ENCODE data around the gene TMIE. TPM values are rescaled to one million over a fixed set of nuclear protein-coding genes. Genes with fewer than 3 reads are reported as not detected.
"Not testable (repeated sequence)": the region's sequence is repeated elsewhere in the genome, so short reads cannot be mapped to it uniquely, and the experiment has no call there.

The TMIE gene
- total and polyA plus RNA-seq, 7 donors = 0.63 to 1.8 (median 1.3) TPM; not detected in 3

DNA sequence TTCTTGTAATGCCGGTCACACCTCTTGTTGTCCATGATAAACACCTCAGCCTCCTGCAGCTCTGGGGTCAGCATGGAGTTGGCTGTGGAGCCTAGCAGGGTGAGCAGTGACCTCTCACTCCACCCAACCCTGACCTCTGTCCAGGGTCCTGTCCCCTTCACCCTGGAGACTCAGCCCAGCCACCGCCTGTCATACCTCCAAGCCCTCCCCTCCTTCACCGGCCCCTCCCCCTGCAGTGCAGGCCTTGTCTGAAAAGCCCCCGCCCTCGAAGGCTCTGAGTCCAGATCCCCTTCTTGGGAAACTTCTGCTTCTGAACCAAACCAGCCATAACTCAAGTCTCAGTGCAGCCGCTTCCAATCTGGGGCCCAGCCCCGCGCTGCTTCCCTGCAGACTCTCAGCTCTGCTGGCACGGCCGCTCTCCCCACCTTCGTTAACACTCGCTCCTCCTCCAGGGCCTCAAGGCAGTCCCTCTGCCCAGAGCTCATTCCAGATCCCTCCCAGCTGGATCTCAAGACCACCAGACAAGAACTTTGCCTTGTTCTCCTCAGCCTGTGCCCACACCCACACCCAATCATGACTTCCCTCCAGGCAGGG lies 41.9 kb downstream of the TMIE start:
- Histone ChIP-seq H3K27me3 (peaks cover 0 to 5% (median 0%) of the 10 kb centered on the region in 3 donors), H3K36me3 (no peaks in the 10 kb centered on the region), H3K9me3 (no peaks in the 10 kb centered on the region), H3K4me3 (no peak overlapping the region), H3K4me1 (no peaks in the 10 kb centered on the region), H3K27ac (no peak overlapping the region)
- WGBS, 2 donors = 77 to 92% methylated on average over 12 of the region's 12 CpGs
- DNase-seq = no peak
- TF ChIP-seq POLR2A (IDR thresholded peaks at IDR 0.05) = no peak
- TF ChIP-seq EP300 (IDR thresholded peaks at IDR 0.05) = no peak
- TF ChIP-seq, protein P1, sequence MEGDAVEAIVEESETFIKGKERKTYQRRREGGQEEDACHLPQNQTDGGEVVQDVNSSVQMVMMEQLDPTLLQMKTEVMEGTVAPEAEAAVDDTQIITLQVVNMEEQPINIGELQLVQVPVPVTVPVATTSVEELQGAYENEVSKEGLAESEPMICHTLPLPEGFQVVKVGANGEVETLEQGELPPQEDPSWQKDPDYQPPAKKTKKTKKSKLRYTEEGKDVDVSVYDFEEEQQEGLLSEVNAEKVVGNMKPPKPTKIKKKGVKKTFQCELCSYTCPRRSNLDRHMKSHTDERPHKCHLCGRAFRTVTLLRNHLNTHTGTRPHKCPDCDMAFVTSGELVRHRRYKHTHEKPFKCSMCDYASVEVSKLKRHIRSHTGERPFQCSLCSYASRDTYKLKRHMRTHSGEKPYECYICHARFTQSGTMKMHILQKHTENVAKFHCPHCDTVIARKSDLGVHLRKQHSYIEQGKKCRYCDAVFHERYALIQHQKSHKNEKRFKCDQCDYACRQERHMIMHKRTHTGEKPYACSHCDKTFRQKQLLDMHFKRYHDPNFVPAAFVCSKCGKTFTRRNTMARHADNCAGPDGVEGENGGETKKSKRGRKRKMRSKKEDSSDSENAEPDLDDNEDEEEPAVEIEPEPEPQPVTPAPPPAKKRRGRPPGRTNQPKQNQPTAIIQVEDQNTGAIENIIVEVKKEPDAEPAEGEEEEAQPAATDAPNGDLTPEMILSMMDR (IDR thresholded peaks at IDR 0.05) = no peak
- no peak for TF ChIP-seq POLR2AphosphoS5 (IDR thresholded peaks at IDR 0.05)
- intact Hi-C loops (cut with DNase I) = no loop called here

DNA sequence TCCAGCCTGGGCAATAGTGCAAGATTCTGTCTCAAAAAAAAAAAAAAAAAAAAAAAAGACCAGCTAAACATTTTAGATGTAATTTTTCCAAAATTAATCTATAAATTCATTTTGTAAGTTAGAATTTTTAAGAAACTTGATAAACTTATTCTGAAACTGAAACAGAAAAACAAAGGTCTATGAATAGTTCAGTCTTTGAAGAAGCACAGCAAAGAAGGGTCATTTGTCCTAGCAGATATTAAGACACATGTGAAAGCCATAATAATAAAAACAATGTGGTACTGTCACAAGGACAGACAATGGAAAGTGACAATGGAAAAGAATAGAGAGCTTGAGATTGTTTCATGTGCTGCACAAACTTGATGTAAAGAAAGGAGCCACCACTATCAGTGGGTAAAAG lies 45.5 kb downstream of the TMIE start:
- Histone ChIP-seq H3K27ac (no peak overlapping the region), H3K4me3 (no peak overlapping the region), H3K27me3 (peaks cover 0 to 5% (median 0%) of the 10 kb centered on the region in 3 donors), H3K9me3 (no peaks in the 10 kb centered on the region), H3K4me1 (no peaks in the 10 kb centered on the region), H3K36me3 (no peaks in the 10 kb centered on the region)
- TF ChIP-seq, protein P1 (IDR thresholded peaks at IDR 0.05) = no peak
- intact Hi-C loops (cut with DNase I) = no loop called here
- no peak for DNase-seq

DNA sequence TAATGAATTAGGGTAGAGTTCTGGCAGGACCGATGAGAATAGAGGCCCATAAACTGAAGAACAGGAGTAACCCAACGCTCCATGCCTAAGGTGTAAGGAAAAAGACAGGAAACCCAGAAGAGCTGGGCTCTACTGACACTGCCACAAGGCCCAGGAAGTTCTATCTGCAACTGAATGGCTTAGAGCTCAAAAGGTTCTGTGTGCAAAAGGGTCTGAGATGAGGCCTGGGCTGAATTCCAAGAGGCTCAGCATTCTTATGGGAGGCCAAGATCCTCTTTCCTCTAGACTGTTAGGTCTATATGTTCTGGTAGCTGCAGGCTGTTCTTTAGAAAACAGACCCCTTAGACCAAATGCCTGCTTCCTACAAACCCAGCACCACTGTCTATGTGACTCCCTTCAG lies 47.0 kb downstream of the TMIE start:
- intact Hi-C loops (cut with DNase I) = no loop called here
- Histone ChIP-seq H3K4me1 (no peaks in the 10 kb centered on the region), H3K4me3 (no peak overlapping the region), H3K36me3 (no peaks in the 10 kb centered on the region), H3K27ac (no peak overlapping the region), H3K9me3 (no peaks in the 10 kb centered on the region), H3K27me3 (peaks cover 0 to 5% (median 0%) of the 10 kb centered on the region in 3 donors)
- 81 to 88% methylated on average over 2 of the region's 2 CpGs for WGBS, 2 donors
- no peak for TF ChIP-seq EP300 (IDR thresholded peaks at IDR 0.05)
- no peak for TF ChIP-seq POLR2A (IDR thresholded peaks at IDR 0.05)
- TF ChIP-seq, protein P1 (IDR thresholded peaks at IDR 0.05) = no peak
- TF ChIP-seq POLR2AphosphoS5 (IDR thresholded peaks at IDR 0.05) = no peak
- no peak for DNase-seq

DNA sequence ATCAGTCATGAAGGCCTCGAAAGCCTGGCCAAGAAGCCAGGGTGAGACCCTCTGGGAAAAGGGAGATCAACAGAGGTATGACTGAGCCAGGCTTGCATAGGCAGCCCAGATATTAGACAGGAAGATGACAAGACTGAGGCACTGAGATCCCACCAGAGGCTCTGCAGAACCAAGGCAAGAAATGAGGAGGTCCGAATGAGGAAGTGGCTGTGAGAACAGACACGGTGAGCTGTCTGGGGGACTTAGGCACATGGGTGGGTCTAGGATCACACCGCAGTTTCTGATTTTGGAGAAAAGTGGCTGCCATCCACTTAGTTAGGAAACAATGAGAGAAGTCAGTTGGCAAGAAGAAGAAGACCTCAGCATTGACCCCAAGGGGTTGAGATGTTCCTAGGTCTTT lies 47.9 kb downstream of the TMIE start:
- Histone ChIP-seq H3K4me1 (no peaks in the 10 kb centered on the region), H3K27me3 (no peaks in the 10 kb centered on the region), H3K36me3 (no peaks in the 10 kb centered on the region), H3K27ac (no peak overlapping the region), H3K9me3 (no peaks in the 10 kb centered on the region), H3K4me3 (no peak overlapping the region)
- TF ChIP-seq, protein P1 (IDR thresholded peaks at IDR 0.05) = no peak
- TF ChIP-seq EP300 (IDR thresholded peaks at IDR 0.05) (no peak), POLR2A (IDR thresholded peaks at IDR 0.05) (no peak), POLR2AphosphoS5 (IDR thresholded peaks at IDR 0.05) (no peak)
- intact Hi-C loops (cut with DNase I) = no loop called here
- 80 to 90% methylated on average over 4 of the region's 4 CpGs for WGBS, 2 donors
- DNase-seq = no peak

DNA sequence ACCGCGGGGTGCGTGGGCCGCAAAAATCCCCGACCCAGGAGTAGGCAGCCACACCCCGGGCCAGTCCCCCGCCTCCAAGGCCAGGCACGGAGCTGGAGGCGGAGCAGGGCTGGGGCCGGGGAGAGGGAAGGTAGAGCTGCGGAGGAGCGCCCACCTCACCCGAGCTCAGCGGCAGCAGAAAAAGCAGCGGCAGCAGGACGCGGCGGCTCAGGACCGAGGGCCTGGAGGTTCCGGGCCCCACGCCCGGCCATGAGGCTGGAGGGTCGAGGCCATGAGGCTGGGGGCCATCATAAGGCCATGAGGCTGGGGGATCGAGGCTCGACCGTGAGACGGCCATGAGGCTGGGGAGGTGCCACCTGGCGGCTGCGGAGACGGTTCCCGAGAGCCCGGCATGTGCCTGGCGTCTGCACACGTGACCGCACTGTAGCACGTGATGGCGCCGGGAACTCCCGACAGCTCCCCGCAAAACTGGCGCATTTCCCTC lies 49.4 kb downstream of the TMIE start:
- Histone ChIP-seq H3K27me3 (no peaks in the 10 kb centered on the region), H3K36me3 (no peaks in the 10 kb centered on the region), H3K4me3 (no peak overlapping the region), H3K27ac (no peak overlapping the region), H3K9me3 (no peaks in the 10 kb centered on the region), H3K4me1 (no peaks in the 10 kb centered on the region)
- TF ChIP-seq POLR2A (IDR thresholded peaks at IDR 0.05) (no peak), POLR2AphosphoS5 (IDR thresholded peaks at IDR 0.05) (no peak)
- DNase-seq = no peak
- intact Hi-C loops (cut with DNase I) = no loop called here
- WGBS, 2 donors = 90 to 91% methylated on average over 41 of the region's 41 CpGs

DNA sequence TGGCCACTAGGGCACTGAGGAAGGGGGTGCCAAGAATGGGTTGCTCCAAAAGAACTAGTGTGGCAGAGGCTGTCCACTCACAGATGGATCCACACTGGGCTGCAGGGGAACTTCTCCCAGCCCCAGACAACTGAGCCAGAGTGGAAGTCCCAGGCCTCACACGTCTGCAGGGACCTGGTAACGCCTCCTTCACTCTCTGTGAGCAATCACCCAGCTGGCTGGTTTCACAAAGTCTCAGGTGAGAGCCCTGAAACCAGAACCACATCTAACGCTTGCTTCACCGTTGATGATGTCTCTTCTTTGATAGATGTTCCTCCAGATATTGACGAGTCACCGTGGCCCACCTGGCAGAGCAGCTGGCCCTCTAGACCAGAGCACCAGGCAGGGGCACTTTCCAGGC lies 51.9 kb downstream of the TMIE start:
- H3K27ac ChIP-seq; DNase-seq; H3K27me3 ChIP-seq; H3K36me3 ChIP-seq; H3K4me3 ChIP-seq; intact Hi-C loops (cut with DNase I); H3K9me3 ChIP-seq; H3K4me1 ChIP-seq: not testable (repeated sequence)
- WGBS, 2 donors = 73 to 88% methylated on average over 6 of the region's 6 CpGs
